ENCODE data around the gene FARS2.

- TF ChIP-seq CTCF (IDR thresholded peaks at IDR 0.05) (no peak), NRF1 (IDR thresholded peaks at IDR 0.05; ENCODE audit: low read depth, low read length) (no peak), GABPA (IDR thresholded peaks at IDR 0.05; ENCODE audit: low read depth) (no peak), RAD21 (IDR thresholded peaks at IDR 0.05; ENCODE audit: low read length) (no peak), POLR2AphosphoS5 (IDR thresholded peaks at IDR 0.05; ENCODE audit: low read depth, low read length) (no peak), CHD2 (IDR thresholded peaks at IDR 0.05; ENCODE audit: low read length, partially characterized antibody) (no peak), RCOR1 (IDR thresholded peaks at IDR 0.05; ENCODE audit: low read length) (no peak)
These were observed 203.0 kb downstream of the FARS2 start for GRCh38 chr6:5464099-5464885.
